GM12878 (cell line): Measurements from ENCODE around the gene S100A10. TPM values are rescaled to one million over a fixed set of nuclear protein-coding genes. Genes with fewer than 3 reads are reported as not detected.

Experiments used
- BCL11A ChIP-seq: IDR thresholded peaks from 2 replicates; pipeline ENCODE4 v1.6.1; 2011; ENCODE audit warnings: low read depth, low read length
- BCLAF1 ChIP-seq: fragments of 450-650 bp; IDR thresholded peaks from 2 replicates; pipeline ENCODE4 v1.6.1; 2017; ENCODE audit warnings: antibody characterized with exemption, mild to moderate bottlenecking, moderate library complexity
- CREB1 ChIP-seq: IDR thresholded peaks from 2 replicates; pipeline ENCODE4 v1.6.1; 2012; ENCODE audit warnings: low read depth, mild to moderate bottlenecking, inconsistent platforms
- CREM ChIP-seq: IDR thresholded peaks from 2 replicates; pipeline ENCODE4 v1.6.1; 2014; ENCODE audit warnings: antibody characterized with exemption, low read depth
- CUX1 ChIP-seq: IDR thresholded peaks from 2 replicates; pipeline ENCODE4 v1.6.1; 2012; ENCODE audit warnings: improper control_type of control experiment, low read depth, low read length; ENCODE audit not compliant: insufficient replicate concordance
- IKZF2 ChIP-seq, 2 experiments: fragments of 450-650 bp; IDR thresholded peaks; 2 replicates each; pipeline ENCODE4 v1.6.1; 2017; ENCODE audit warnings: mild to moderate bottlenecking in 2 of 2, moderate library complexity in 2 of 2
- IRF4 ChIP-seq: IDR thresholded peaks from 2 replicates; pipeline ENCODE4 v1.6.1; 2011; ENCODE audit warnings: low read depth, low read length
- NFIC ChIP-seq: IDR thresholded peaks from 2 replicates; pipeline ENCODE4 v1.6.1; 2012; ENCODE audit warnings: low read depth, mild to moderate bottlenecking, inconsistent platforms, low read length, moderate library complexity
- NFXL1 ChIP-seq: fragments of 450-650 bp; IDR thresholded peaks from 2 replicates; pipeline ENCODE4 v1.6.1; 2017; ENCODE audit warnings: antibody characterized with exemption, mild to moderate bottlenecking, borderline replicate concordance
- PML ChIP-seq: IDR thresholded peaks from 2 replicates; pipeline ENCODE4 v1.6.1; 2012; ENCODE audit warnings: low read length, inconsistent platforms
- RAD21 ChIP-seq: IDR thresholded peaks from 2 replicates; pipeline ENCODE4 v1.6.1; 2011; ENCODE audit warnings: mild to moderate bottlenecking, low read depth, low read length, moderate library complexity; ENCODE audit not compliant: insufficient read depth
- RUNX3 ChIP-seq: IDR thresholded peaks from 2 replicates; pipeline ENCODE4 v1.6.1; 2012; ENCODE audit warnings: low read length, inconsistent platforms
- SMC3 ChIP-seq: IDR thresholded peaks from 2 replicates; pipeline ENCODE4 v1.6.1; 2011; ENCODE audit warnings: low read length, improper control_type of control experiment, borderline replicate concordance
- ZNF217 ChIP-seq: fragments of 450-650 bp; IDR thresholded peaks from 2 replicates; pipeline ENCODE4 v1.6.1; 2017; ENCODE audit warnings: antibody characterized with exemption, mild to moderate bottlenecking
- ZSCAN29 ChIP-seq: fragments of 450-650 bp; IDR thresholded peaks from 2 replicates; pipeline ENCODE4 v1.6.1; 2017; ENCODE audit warnings: mild to moderate bottlenecking, moderate library complexity
- polyA plus RNA-seq, 11 experiments: library from polyadenylated mRNA; depleted of rRNA in 4 of 11; unstranded in 6 of 11; stranded (reverse) in 5 of 11; fragments of >200 nt; fragmentation: Nextera tagmentation in 4 of 11; fragmentation: Illumina TruSeq in 1 of 11; extraction: Ambion mirVana in 4 of 11; extraction: Trizol in 1 of 11; gene quantifications; 1 replicate in 1 of 11; 2 replicates in 10 of 11; pipeline versions ENCODE4 v1.2.1 to v1.2.3, GENCODE V29; 2011 to 2016; ENCODE audit warnings: inconsistent platforms in 2 of 11, missing spikeins in 2 of 11, low read depth in 1 of 11
- total RNA-seq, 4 experiments: library from RNA; depleted of rRNA in 3 of 4; stranded (reverse); fragments of >200 nt in 3 of 4; fragmentation: Illumina TruSeq in 1 of 4; extraction: Trizol in 1 of 4; gene quantifications; 2 replicates each; pipeline versions ENCODE4 v1.2.1 to v1.2.3, GENCODE V29; 2013 to 2021
- TF ChIP-seq, protein P1 (sequence below): fragments of 450-650 bp; IDR thresholded peaks from 2 replicates; pipeline ENCODE4 v1.6.1; 2017; ENCODE audit warnings: mild to moderate bottlenecking, moderate library complexity
- TF ChIP-seq, protein P2 (sequence below): IDR thresholded peaks from 2 replicates; pipeline ENCODE4 v1.6.1; 2012; ENCODE audit warnings: low read depth, low read length, improper control_type of control experiment

Gene S100A10
- total and polyA plus RNA-seq, 10 of the 15 experiments (the other 5 are each of a cell fraction or from before 2014, with no cell fraction given): 0.18 to 2.8 (median 0.61) TPM; not detected in 2

GRCh38 chr1:151984313-151984956 lies 9.2 kb downstream of the S100A10 start (continued):
- TF ChIP-seq, protein P1, sequence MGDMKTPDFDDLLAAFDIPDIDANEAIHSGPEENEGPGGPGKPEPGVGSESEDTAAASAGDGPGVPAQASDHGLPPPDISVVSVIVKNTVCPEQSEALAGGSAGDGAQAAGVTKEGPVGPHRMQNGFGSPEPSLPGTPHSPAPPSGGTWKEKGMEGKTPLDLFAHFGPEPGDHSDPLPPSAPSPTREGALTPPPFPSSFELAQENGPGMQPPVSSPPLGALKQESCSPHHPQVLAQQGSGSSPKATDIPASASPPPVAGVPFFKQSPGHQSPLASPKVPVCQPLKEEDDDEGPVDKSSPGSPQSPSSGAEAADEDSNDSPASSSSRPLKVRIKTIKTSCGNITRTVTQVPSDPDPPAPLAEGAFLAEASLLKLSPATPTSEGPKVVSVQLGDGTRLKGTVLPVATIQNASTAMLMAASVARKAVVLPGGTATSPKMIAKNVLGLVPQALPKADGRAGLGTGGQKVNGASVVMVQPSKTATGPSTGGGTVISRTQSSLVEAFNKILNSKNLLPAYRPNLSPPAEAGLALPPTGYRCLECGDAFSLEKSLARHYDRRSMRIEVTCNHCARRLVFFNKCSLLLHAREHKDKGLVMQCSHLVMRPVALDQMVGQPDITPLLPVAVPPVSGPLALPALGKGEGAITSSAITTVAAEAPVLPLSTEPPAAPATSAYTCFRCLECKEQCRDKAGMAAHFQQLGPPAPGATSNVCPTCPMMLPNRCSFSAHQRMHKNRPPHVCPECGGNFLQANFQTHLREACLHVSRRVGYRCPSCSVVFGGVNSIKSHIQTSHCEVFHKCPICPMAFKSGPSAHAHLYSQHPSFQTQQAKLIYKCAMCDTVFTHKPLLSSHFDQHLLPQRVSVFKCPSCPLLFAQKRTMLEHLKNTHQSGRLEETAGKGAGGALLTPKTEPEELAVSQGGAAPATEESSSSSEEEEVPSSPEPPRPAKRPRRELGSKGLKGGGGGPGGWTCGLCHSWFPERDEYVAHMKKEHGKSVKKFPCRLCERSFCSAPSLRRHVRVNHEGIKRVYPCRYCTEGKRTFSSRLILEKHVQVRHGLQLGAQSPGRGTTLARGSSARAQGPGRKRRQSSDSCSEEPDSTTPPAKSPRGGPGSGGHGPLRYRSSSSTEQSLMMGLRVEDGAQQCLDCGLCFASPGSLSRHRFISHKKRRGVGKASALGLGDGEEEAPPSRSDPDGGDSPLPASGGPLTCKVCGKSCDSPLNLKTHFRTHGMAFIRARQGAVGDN: no peak
- peak; percentile 66; the same call in 1 of the 2 replicates for TF ChIP-seq BCL11A
- peak; percentile 90 for TF ChIP-seq NFIC
- TF ChIP-seq IRF4: peak; percentile 83; the same call in 1 of the 2 replicates
- no peak for TF ChIP-seq RAD21
- TF ChIP-seq, protein P2, sequence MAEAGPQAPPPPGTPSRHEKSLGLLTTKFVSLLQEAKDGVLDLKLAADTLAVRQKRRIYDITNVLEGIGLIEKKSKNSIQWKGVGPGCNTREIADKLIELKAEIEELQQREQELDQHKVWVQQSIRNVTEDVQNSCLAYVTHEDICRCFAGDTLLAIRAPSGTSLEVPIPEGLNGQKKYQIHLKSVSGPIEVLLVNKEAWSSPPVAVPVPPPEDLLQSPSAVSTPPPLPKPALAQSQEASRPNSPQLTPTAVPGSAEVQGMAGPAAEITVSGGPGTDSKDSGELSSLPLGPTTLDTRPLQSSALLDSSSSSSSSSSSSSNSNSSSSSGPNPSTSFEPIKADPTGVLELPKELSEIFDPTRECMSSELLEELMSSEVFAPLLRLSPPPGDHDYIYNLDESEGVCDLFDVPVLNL: no peak
- 0 out of 2 replicates have a peak, but pooled peaks have one; percentile 47 for TF ChIP-seq ZNF217
- no peak for TF ChIP-seq BCLAF1
- no peak for TF ChIP-seq NFXL1
- TF ChIP-seq SMC3: no peak
- peak; percentile 68; the same call in 1 of the 2 replicates for TF ChIP-seq PML
- no peak for TF ChIP-seq CUX1
- TF ChIP-seq RUNX3: peak; percentile 99
- TF ChIP-seq CREM: peak; percentile 64
- no peak for TF ChIP-seq IKZF2 (IDR thresholded peaks at IDR 0.05)
- TF ChIP-seq ZSCAN29: no peak
- TF ChIP-seq CREB1: 0 out of 2 replicates have a peak, but pooled peaks have one; percentile 32
